ENCODE data around the gene KCND3.
A peak's percentile ranks its signal among the peaks of the same experiment; 100 is the strongest.

The KCND3 gene

GRCh38 chr1:112001436-112001835 lies 12.0 kb upstream of the KCND3 start:
- H3K4me3 Mint-ChIP-seq = no peak overlapping the region

GRCh38 chr1:112000048-112000447 lies 10.6 kb upstream of the KCND3 start:
- no peak overlapping the region for H3K27ac Mint-ChIP-seq
- H3K4me1 Mint-ChIP-seq (ENCODE audit: low read depth) = no peaks in the 10 kb centered on the region
- H3K36me3 Mint-ChIP-seq (ENCODE audit: low read depth) = no peaks in the 10 kb centered on the region
- H3K4me3 Mint-ChIP-seq = no peak overlapping the region
- no peaks in the 10 kb centered on the region for H3K9me3 Mint-ChIP-seq
- H3K27me3 Mint-ChIP-seq (ENCODE audit: low read depth) = peaks cover 36% of the 10 kb centered on the region

More at GRCh38 chr1:112001436-112001835, 12.0 kb upstream of the KCND3 start:
- H3K27ac Mint-ChIP-seq = no peak overlapping the region
- H3K27me3 Mint-ChIP-seq (ENCODE audit: low read depth) = peaks cover 32% of the 10 kb centered on the region
- no peaks in the 10 kb centered on the region for H3K9me3 Mint-ChIP-seq
- no peaks in the 10 kb centered on the region for H3K4me1 Mint-ChIP-seq (ENCODE audit: low read depth)
- H3K36me3 Mint-ChIP-seq (ENCODE audit: low read depth) = no peaks in the 10 kb centered on the region

GRCh38 chr1:111998332-111998731 lies 8.9 kb upstream of the KCND3 start:
- Mint-ChIP-seq H3K27me3 (ENCODE audit: low read depth) (peaks cover 45% of the 10 kb centered on the region), H3K27ac (no peak overlapping the region), H3K36me3 (ENCODE audit: low read depth) (no peaks in the 10 kb centered on the region), H3K4me3 (no peak overlapping the region), H3K9me3 (no peaks in the 10 kb centered on the region), H3K4me1 (ENCODE audit: low read depth) (no peaks in the 10 kb centered on the region)

DNA sequence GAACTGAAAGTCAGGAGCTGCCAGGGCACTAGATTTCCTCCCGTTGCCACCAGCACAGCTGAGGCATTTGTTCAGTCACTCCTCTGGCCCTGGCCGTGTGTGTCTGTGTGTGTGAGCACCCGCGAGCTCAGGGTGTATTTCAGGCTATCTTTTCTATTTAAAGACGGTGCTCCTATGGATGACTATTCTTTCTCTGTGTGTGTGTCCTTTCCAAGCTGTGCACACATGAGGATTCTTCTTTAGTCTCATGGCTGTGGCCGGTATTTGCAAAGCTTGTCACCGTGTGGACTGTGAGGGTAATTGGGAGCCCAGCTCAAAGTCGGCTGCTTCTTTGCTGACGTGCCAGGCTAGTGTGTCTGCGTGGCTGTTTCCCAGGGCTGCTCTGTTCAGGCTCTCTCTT lies 3.0 kb upstream of the KCND3 start:
- Mint-ChIP-seq H3K4me1 (ENCODE audit: low read depth) (peaks cover 2% of the 10 kb centered on the region), H3K4me3 (no peak overlapping the region), H3K9me3 (no peaks in the 10 kb centered on the region), H3K27ac (no peak overlapping the region), H3K36me3 (ENCODE audit: low read depth) (no peaks in the 10 kb centered on the region), H3K27me3 (ENCODE audit: low read depth) (peaks cover 71% of the 10 kb centered on the region)

GRCh38 chr1:111990878-111991718 lies 1.6 kb upstream of the KCND3 start:
- Mint-ChIP-seq H3K9me3 (no peaks in the 10 kb centered on the region), H3K4me1 (ENCODE audit: low read depth) (peaks cover 2% of the 10 kb centered on the region), H3K27ac (no peak overlapping the region), H3K4me3 (peak overlapping the region; percentile 28), H3K27me3 (ENCODE audit: low read depth) (peaks cover 81% of the 10 kb centered on the region), H3K36me3 (ENCODE audit: low read depth) (no peaks in the 10 kb centered on the region)

DNA sequence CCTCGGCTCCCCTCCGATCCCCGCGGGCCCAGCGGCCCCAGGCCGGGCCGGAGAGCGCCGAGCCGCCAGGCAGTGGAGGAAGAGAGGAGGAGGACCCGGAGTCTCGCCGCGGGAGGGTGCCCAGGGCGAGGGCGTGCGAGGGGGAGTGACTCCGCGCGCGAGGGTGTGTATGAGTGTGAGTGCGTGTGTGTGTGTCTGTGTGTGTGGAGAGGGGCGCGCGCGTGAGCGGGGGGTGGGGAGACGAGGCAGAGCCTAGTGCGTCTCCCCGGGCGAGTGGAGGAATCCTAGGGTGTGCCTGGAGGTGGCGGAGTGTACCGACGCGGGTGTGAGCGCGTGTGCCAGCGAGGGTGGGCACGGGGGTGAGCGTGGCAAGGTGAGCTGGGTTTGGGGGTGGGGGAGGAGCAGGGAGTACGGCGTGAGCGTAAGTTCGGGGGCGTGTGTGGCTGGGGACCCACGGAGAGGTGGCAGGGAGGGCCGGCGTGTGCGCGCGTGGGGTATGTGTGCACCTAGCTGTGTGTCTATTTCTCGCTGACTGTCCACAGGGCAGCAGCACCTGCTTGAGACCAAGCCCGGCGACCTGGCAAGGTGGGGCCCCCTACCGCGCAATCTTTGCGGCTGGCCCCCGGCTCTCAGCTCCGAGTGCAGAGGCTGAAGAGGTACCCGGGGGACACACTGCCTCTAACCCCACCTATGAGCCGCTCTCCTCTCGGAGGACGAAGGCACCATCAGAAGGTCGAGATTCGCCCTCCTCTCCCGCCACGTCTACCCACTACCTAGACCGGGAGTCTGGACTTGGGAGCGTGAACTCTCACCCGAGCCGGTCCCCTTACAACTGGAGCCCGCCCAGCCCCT lies 784 bp upstream of the KCND3 start:
- H3K27me3 Mint-ChIP-seq (ENCODE audit: low read depth) = peaks cover 82% of the 10 kb centered on the region
- H3K27ac Mint-ChIP-seq = no peak overlapping the region
- H3K4me1 Mint-ChIP-seq (ENCODE audit: low read depth) = peaks cover 2% of the 10 kb centered on the region
- no peaks in the 10 kb centered on the region for H3K36me3 Mint-ChIP-seq (ENCODE audit: low read depth)
- H3K9me3 Mint-ChIP-seq = no peaks in the 10 kb centered on the region
- H3K4me3 Mint-ChIP-seq = peak overlapping the region; percentile 31

GRCh38 chr1:111988743-111989453 lies 570 bp downstream of the KCND3 start:
- peaks cover 74% of the 10 kb centered on the region for H3K27me3 Mint-ChIP-seq (ENCODE audit: low read depth)
- no peak overlapping the region for H3K27ac Mint-ChIP-seq
- H3K4me1 Mint-ChIP-seq (ENCODE audit: low read depth) = peaks cover 2% of the 10 kb centered on the region
- H3K9me3 Mint-ChIP-seq = no peaks in the 10 kb centered on the region
- no peaks in the 10 kb centered on the region for H3K36me3 Mint-ChIP-seq (ENCODE audit: low read depth)
- H3K4me3 Mint-ChIP-seq = no peak overlapping the region

DNA sequence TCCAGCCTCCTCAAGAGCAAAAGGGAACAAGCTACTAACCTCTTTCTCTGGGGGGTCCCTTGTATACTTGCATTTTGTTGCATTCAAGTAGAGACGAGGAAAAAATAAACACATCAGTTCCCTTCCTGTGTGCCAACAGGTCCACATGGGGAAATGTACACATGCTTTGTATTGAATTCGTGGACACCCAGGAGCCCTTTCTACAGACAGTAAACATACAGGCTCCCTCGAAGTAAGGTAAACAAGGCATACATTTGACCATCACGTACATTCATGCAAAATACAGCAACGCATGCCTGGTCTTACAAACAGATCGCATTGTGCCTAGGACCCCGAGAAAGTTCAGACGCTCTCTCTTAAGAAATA lies 1.1 kb downstream of the KCND3 start:
- Mint-ChIP-seq H3K4me1 (ENCODE audit: low read depth) (peaks cover 2% of the 10 kb centered on the region), H3K27ac (no peak overlapping the region), H3K36me3 (ENCODE audit: low read depth) (no peaks in the 10 kb centered on the region), H3K9me3 (no peaks in the 10 kb centered on the region), H3K4me3 (no peak overlapping the region), H3K27me3 (ENCODE audit: low read depth) (peaks cover 70% of the 10 kb centered on the region)

GRCh38 chr1:111987502-111987901 lies 2.0 kb downstream of the KCND3 start:
- Mint-ChIP-seq H3K9me3 (no peaks in the 10 kb centered on the region), H3K27me3 (ENCODE audit: low read depth) (peaks cover 62% of the 10 kb centered on the region), H3K27ac (no peak overlapping the region), H3K36me3 (ENCODE audit: low read depth) (no peaks in the 10 kb centered on the region), H3K4me3 (no peak overlapping the region), H3K4me1 (ENCODE audit: low read depth) (peaks cover 2% of the 10 kb centered on the region)

DNA sequence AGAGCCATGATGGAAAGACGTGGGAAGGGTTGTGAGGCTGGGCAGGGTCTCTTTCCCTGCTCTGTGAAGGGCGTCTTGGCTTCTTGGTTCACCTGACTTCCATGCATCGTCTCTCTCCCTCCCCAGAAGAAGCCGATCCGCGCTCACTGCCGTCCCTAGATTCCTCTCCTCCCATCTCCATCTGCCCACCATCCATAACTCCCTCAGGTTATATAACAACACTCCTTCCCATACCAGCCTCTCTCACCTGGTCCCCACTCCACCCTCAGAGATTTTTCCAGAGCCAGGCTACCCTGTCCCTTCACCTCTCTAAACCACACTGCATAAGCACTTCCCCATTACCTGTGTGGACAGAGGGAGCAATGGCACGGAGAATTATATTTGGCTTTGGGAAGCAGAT lies 6.0 kb downstream of the KCND3 start:
- Mint-ChIP-seq H3K4me3 (no peak overlapping the region), H3K4me1 (ENCODE audit: low read depth) (no peaks in the 10 kb centered on the region), H3K27ac (no peak overlapping the region), H3K36me3 (ENCODE audit: low read depth) (no peaks in the 10 kb centered on the region), H3K9me3 (no peaks in the 10 kb centered on the region), H3K27me3 (ENCODE audit: low read depth) (peaks cover 30% of the 10 kb centered on the region)

- Mint-ChIP-seq H3K36me3 (ENCODE audit: low read depth) (no peaks in the 10 kb centered on the region), H3K4me3 (no peak overlapping the region), H3K27ac (no peak overlapping the region), H3K9me3 (no peaks in the 10 kb centered on the region), H3K4me1 (ENCODE audit: low read depth) (no peaks in the 10 kb centered on the region), H3K27me3 (ENCODE audit: low read depth) (peaks cover 30% of the 10 kb centered on the region)
Measured at GRCh38 chr1:111982428-111982827, 7.0 kb downstream of the KCND3 start.

DNA sequence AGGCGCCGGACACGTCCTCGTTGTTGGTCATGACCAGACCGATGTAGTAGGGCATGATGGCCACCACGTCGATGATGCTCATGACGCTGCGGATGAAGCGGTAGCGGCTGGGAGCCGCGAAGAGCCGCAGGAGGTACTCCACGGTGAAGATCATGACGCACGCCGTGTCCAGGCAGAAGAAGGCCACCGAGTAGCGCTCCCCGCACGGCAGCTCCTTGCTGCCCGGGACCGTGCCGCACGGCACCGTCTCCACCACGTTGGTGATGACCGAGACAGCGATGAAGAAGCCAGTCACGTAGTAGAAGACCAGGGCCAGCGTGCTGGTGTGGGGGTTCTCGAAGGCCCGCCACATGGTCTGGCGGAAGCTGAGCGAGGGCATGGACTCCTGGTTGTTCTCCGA lies 7.6 kb downstream of the KCND3 start:
- Mint-ChIP-seq H3K27ac (no peak overlapping the region), H3K9me3 (no peaks in the 10 kb centered on the region), H3K4me3 (no peak overlapping the region), H3K36me3 (ENCODE audit: low read depth) (no peaks in the 10 kb centered on the region), H3K27me3 (ENCODE audit: low read depth) (peaks cover 30% of the 10 kb centered on the region), H3K4me1 (ENCODE audit: low read depth) (no peaks in the 10 kb centered on the region)

DNA sequence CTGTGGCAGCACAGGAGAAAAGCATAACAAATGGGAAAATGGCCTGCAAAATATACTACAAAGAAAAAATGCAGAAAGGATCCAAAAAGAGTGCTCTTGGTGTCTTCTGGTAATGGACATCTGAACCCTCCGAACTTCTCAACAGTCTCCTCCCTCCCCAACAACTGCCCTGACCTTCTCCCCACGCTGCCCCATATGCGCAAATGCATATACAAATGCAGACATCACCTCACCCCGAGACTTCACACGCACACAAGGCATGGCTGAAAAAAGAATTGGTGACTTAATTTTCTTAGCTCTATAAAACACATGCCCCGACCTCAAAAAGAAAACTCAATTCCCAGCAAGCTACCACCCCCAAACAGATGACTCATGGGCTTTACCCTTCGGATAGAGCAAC lies 8.4 kb downstream of the KCND3 start:
- Mint-ChIP-seq H3K4me1 (ENCODE audit: low read depth) (no peaks in the 10 kb centered on the region), H3K27ac (no peak overlapping the region), H3K9me3 (no peaks in the 10 kb centered on the region), H3K36me3 (ENCODE audit: low read depth) (no peaks in the 10 kb centered on the region), H3K4me3 (no peak overlapping the region), H3K27me3 (ENCODE audit: low read depth) (peaks cover 24% of the 10 kb centered on the region)

GRCh38 chr1:111980686-111981085 lies 8.8 kb downstream of the KCND3 start:
- Mint-ChIP-seq H3K9me3 (no peaks in the 10 kb centered on the region), H3K4me1 (ENCODE audit: low read depth) (no peaks in the 10 kb centered on the region), H3K4me3 (no peak overlapping the region), H3K27ac (no peak overlapping the region), H3K27me3 (ENCODE audit: low read depth) (peaks cover 23% of the 10 kb centered on the region), H3K36me3 (ENCODE audit: low read depth) (no peaks in the 10 kb centered on the region)
